A549 (cell line): ENCODE measurements around the gene ATG5. TPM values are rescaled to one million over a fixed set of nuclear protein-coding genes. Genes with fewer than 3 reads are reported as not detected.

Experiments
- ATAC-seq, 2 experiments: fragments of 200-7000 bp in 1 of 2; fragments of >200 bp in 1 of 2; cut with Nextera tagmentation in 1 of 2; cut with Tn5 transposase in 1 of 2; 3 replicates each; pipeline versions ENCODE4 v1.8.0 to v1.9.1; 2018 to 2020; ENCODE audit warnings: mild to moderate bottlenecking in 1 of 2, moderate library complexity in 1 of 2
- CTCF ChIA-PET: fragments of 300-600 bp; sonication (Branson Sonifier 250); formaldehyde crosslinking; extraction: SDS; loops from one replicate; lab custom pipeline; 2021; ENCODE audit warnings: antibody characterized with exemption, inconsistent platforms; lab: Yijun Ruan, JAX
- POLR2A ChIA-PET: fragments of 350-600 bp; formaldehyde crosslinking; extraction: SDS; loops from one replicate; lab custom pipeline; 2021; ENCODE audit warnings: antibody characterized with exemption, inconsistent platforms; lab: Yijun Ruan, JAX
- DNase-seq, 2 experiments: peaks; one replicate each; pipeline versions ENCODE4 v3.0.0 to v3.0.0-alpha.2; 2011 to 2016; ENCODE audit warnings: low read depth in 1 of 2, low spot score in 1 of 2
- FAIRE-seq: peaks from 2 replicates; lab custom pipeline; 2011; peaks lifted over from hg19 to GRCh38; lab: Jason Lieb, UNC
- H3K27ac ChIP-seq, 2 experiments: fragments of >200 bp; sonication (Bioruptor Twin); formaldehyde crosslinking; 3 replicates each; pipeline ENCODE4 v1.5.1; 2016 to 2017
- H3K4me1 ChIP-seq: fragments of >200 bp; sonication (Bioruptor Twin); formaldehyde crosslinking; 3 replicates; pipeline ENCODE4 v1.6.1; 2016
- H3K4me2 ChIP-seq: fragments of >200 bp; sonication (Bioruptor Twin); formaldehyde crosslinking; 3 replicates; pipeline ENCODE4 v1.6.1; 2016
- H3K4me3 ChIP-seq: fragments of >200 bp; sonication (Bioruptor Twin); formaldehyde crosslinking; 3 replicates; pipeline ENCODE4 v1.5.1; 2016
- H3K9me3 ChIP-seq: fragments of >200 bp; sonication (Bioruptor Twin); formaldehyde crosslinking; 3 replicates; pipeline ENCODE4 v1.6.1; 2016
- BCL3 ChIP-seq: fragments of >200 bp; sonication (Bioruptor Twin); formaldehyde crosslinking; IDR thresholded peaks from 3 replicates; pipeline ENCODE4 v1.6.1; 2016
- CBX2 ChIP-seq: fragments of 200-600 bp; sonication (generic); IDR thresholded peaks from 2 replicates; pipeline ENCODE4 v1.6.1; 2016; ENCODE audit warnings: low read depth, mild to moderate bottlenecking, borderline replicate concordance
- CBX8 ChIP-seq: fragments of 200-600 bp; sonication (generic); IDR thresholded peaks from 2 replicates; pipeline ENCODE4 v1.6.1; 2016
- EHF ChIP-seq: fragments of 250-450 bp; sonication (Bioruptor Pico); IDR thresholded peaks from 2 replicates; pipeline ENCODE4 v1.5.0; 2020; ENCODE audit warnings: mild to moderate bottlenecking
- EHMT2 ChIP-seq: fragments of 200-600 bp; sonication (generic); IDR thresholded peaks from 2 replicates; pipeline ENCODE4 v1.6.1; 2016; ENCODE audit warnings: antibody characterized with exemption, low read depth, mild to moderate bottlenecking, moderate library complexity
- ELK1 ChIP-seq: fragments of 150-350 bp; IDR thresholded peaks from 2 replicates; pipeline ENCODE4 v1.6.1; 2014; ENCODE audit warnings: low read depth, mild to moderate bottlenecking, low read length
- EP300 ChIP-seq, 2 experiments: fragments of >200 bp; sonication (Bioruptor Twin); formaldehyde crosslinking; IDR thresholded peaks; 2 replicates in 1 of 2; 3 replicates in 1 of 2; pipeline ENCODE4 v1.6.1; 2016 to 2017
- ESRRA ChIP-seq: fragments of 150-350 bp; IDR thresholded peaks from 2 replicates; pipeline ENCODE4 v1.6.1; 2014; ENCODE audit warnings: mild to moderate bottlenecking, low read length, borderline replicate concordance
- FOSB ChIP-seq: fragments of 250-450 bp; sonication (Bioruptor Pico); IDR thresholded peaks from 2 replicates; pipeline ENCODE4 v1.5.0; 2020; ENCODE audit warnings: mild to moderate bottlenecking, moderate library complexity
- HEYL ChIP-seq: fragments of 250-450 bp; sonication (Bioruptor Pico); IDR thresholded peaks from 2 replicates; pipeline ENCODE4 v1.8.0; 2021; ENCODE audit warnings: mild to moderate bottlenecking, moderate library complexity
- HMGXB4 ChIP-seq: fragments of 250-450 bp; sonication (Bioruptor Pico); IDR thresholded peaks from 2 replicates; pipeline ENCODE4 v1.5.0; 2021; ENCODE audit warnings: mild to moderate bottlenecking, moderate library complexity, borderline replicate concordance
- HOXB13 ChIP-seq: fragments of 250-450 bp; sonication (Bioruptor Pico); IDR thresholded peaks from 2 replicates; pipeline ENCODE4 v1.5.0; 2020; ENCODE audit warnings: low read depth, mild to moderate bottlenecking, moderate library complexity
- JUN ChIP-seq, 2 experiments: fragments of >200 bp; sonication (Bioruptor Twin); formaldehyde crosslinking; IDR thresholded peaks; 2 replicates in 1 of 2; 3 replicates in 1 of 2; pipeline ENCODE4 v1.6.1; 2016 to 2017
- KDM1A ChIP-seq: fragments of 200-600 bp; sonication (generic); IDR thresholded peaks from 2 replicates; pipeline ENCODE4 v1.6.1; 2016; ENCODE audit warnings: low read depth, mild to moderate bottlenecking
- MAFK ChIP-seq: fragments of 450-650 bp; IDR thresholded peaks from 2 replicates; pipeline ENCODE4 v1.6.1; 2014; ENCODE audit not compliant: partially characterized antibody
- MAZ ChIP-seq: fragments of 150-350 bp; IDR thresholded peaks from 2 replicates; pipeline ENCODE4 v1.6.1; 2014; ENCODE audit warnings: antibody characterized with exemption, low read depth, low read length, borderline replicate concordance
- MYC ChIP-seq: IDR thresholded peaks from 2 replicates; pipeline ENCODE4 v1.6.1; 2012; ENCODE audit warnings: mild to moderate bottlenecking, inconsistent platforms, low read length, improper control_type of control experiment, borderline replicate concordance
- NPAS2 ChIP-seq: fragments of 250-450 bp; sonication (Bioruptor Pico); IDR thresholded peaks from 2 replicates; pipeline ENCODE4 v1.8.0; 2022; ENCODE audit warnings: mild to moderate bottlenecking, moderate library complexity, borderline replicate concordance
- PHF8 ChIP-seq: fragments of 200-600 bp; sonication (generic); IDR thresholded peaks from 2 replicates; pipeline ENCODE4 v1.6.1; 2016; ENCODE audit warnings: low read depth, mild to moderate bottlenecking, antibody characterized with exemption, moderate library complexity, borderline replicate concordance
- POLR2A ChIP-seq: IDR thresholded peaks from 2 replicates; pipeline ENCODE4 v1.6.1; 2012; ENCODE audit warnings: mild to moderate bottlenecking, low read length
- RCOR1 ChIP-seq: fragments of 150-350 bp; IDR thresholded peaks from 2 replicates; pipeline ENCODE4 v1.6.1; 2014; ENCODE audit warnings: antibody characterized with exemption, low read length, low read depth
- RNF2 ChIP-seq: fragments of 200-600 bp; sonication (generic); IDR thresholded peaks from 2 replicates; pipeline ENCODE4 v1.6.1; 2016; ENCODE audit warnings: low read depth, mild to moderate bottlenecking, antibody characterized with exemption, moderate library complexity, borderline replicate concordance
- SMC3 ChIP-seq: fragments of >200 bp; sonication (Bioruptor Twin); formaldehyde crosslinking; IDR thresholded peaks from 3 replicates; pipeline ENCODE4 v1.6.1; 2018; ENCODE audit warnings: inconsistent platforms
- SREBF2 ChIP-seq: fragments of 450-650 bp; IDR thresholded peaks from 2 replicates; pipeline ENCODE4 v1.6.1; 2014; ENCODE audit warnings: mild to moderate bottlenecking, moderate library complexity
- TP53 ChIP-seq: fragments of 250-450 bp; sonication (Bioruptor Pico); IDR thresholded peaks from 2 replicates; pipeline ENCODE4 v1.5.0; 2021; ENCODE audit warnings: mild to moderate bottlenecking, moderate library complexity
- ZC3H11A ChIP-seq: fragments of 450-650 bp; IDR thresholded peaks from 2 replicates; pipeline ENCODE4 v1.6.1; 2014; ENCODE audit warnings: antibody characterized with exemption, mild to moderate bottlenecking
- ZFP36 ChIP-seq: fragments of 450-650 bp; IDR thresholded peaks from 2 replicates; pipeline ENCODE4 v1.6.1; 2014; ENCODE audit warnings: borderline replicate concordance; ENCODE audit not compliant: partially characterized antibody
- WGBS: methylation state at CpG from one replicate; pipeline ENCODE4 v1.1.6; 2017; ENCODE audit errors: missing lambda C conversion rate; 5-methylcytosine and 5-hydroxymethylcytosine counted together
- polyA plus RNA-seq, 4 experiments: library from polyadenylated mRNA; depleted of rRNA in 3 of 4; stranded (reverse); fragments of >200 nt; fragmentation: RNase III in 1 of 4; extraction: RNeasy Plus Mini Kit Qiagen cat#74134 plus additional on column Dnase treatment in 1 of 4; gene quantifications; 2 replicates in 3 of 4; 3 replicates in 1 of 4; pipeline ENCODE4 v1.2.3, GENCODE V29; 2011 to 2017
- TF ChIP-seq, protein P1 (sequence below): fragments of >200 bp; sonication (Bioruptor Twin); formaldehyde crosslinking; IDR thresholded peaks from 3 replicates; pipeline ENCODE4 v1.5.1; 2016

The ATG5 gene
- polyA plus RNA-seq, 2 of the 4 experiments (the other 2 are of a cell fraction), result 26.6 to 53.5 TPM

DNA sequence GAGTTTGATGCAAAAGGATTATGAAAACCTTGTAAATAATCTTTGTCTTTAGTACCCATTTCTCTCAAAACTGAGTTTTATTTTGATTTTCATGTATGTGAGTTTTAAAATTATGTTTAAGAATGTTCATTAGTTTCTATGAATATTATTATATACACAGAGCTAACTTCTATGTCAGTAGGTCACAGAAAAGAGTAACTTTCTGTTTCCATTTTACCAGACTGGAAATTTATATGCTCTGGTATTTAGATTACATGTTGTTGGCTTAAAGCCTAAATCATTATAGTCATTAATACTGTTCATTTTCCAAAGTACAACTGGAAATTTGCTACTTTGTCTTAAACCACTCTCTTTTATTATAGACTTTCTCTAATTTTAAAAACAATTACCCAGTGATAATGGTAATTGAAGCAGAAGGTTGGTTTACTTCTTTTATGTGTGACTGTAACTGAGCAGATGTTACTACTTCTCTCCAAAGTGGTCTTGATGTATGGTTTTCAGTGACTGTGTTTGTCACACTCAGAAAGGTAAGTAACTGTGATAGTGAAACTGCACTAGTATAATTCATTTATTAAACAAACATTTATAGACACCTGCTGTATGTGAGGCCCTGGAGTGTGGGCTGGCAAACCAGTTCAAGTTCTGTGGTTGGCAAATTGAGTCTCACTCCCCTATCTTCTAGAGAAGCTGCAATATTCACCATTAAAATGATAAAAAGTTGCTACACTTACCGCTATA, 48.1 kb upstream of the ATG5 start (continued):
- no peak for TF ChIP-seq ZC3H11A
- no peak for TF ChIP-seq HOXB13
- no peak for TF ChIP-seq CBX2
- TF ChIP-seq BCL3, result no peak

DNA sequence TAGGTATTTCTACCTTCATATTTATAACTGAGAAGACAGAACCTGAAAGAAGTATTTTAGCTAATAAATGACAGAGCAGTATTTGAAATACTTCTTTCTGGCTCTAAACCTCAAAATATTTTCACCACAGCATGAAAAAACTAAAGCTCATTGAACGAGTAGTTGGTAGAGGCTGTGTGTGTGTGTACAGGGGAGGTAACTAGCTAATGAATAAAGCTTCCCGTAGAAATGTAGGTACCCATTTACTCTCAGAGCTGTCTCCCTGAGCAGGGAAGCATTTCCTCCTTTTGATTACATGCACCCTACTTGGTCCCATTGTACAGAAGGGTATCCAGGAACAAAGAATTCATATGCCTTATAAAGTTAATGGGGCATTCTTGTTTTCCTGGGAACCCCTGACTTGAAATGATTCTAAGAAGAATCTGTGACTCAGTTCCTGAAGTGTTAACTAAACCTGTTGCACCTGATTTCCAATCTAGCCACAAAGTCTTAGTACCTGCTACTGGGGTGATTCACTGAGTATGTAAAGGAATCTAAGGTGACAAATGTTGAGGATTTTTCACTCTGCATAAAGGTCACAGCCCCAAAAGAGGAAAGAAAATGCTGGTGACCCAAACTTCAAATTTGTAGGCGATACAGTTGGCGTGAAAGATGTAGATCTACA, 47.4 kb upstream of the ATG5 start:
- Histone ChIP-seq H3K4me2 (no peak overlapping the region), H3K9me3 (no peaks in the 10 kb centered on the region), H3K27ac (no peak overlapping the region), H3K4me1 (no peaks in the 10 kb centered on the region), H3K4me3 (no peak overlapping the region)
- FAIRE-seq, result no peak
- POLR2A ChIA-PET, result no interaction called here
- ATAC-seq, result no peak
- DNase-seq, result no peak
- 68% methylated on average over 4 of the region's 4 CpGs for WGBS
- no peak for TF ChIP-seq HMGXB4 (CRISPR knock-in tag)
- no peak for TF ChIP-seq JUN (IDR thresholded peaks at IDR 0.05)
- TF ChIP-seq EHMT2, result no peak
- no peak for TF ChIP-seq EP300 (IDR thresholded peaks at IDR 0.05)
- TF ChIP-seq MYC, result no peak
- TF ChIP-seq ZFP36, result no peak
- TF ChIP-seq BCL3, result no peak
- TF ChIP-seq ELK1, result no peak
- TF ChIP-seq ESRRA, result no peak
- no peak for TF ChIP-seq CBX2
- TF ChIP-seq NPAS2 (CRISPR knock-in tag), result no peak
- TF ChIP-seq CBX8, result no peak
- no peak for TF ChIP-seq FOSB (CRISPR knock-in tag)
- CTCF ChIA-PET, result interaction anchor here (1.1 to 1.2 kb wide), 2 partner anchors 12 to 73 kb away, joined by 3 read pairs; partner anchors contain the start of gene CRYBG1

- whole genome bisulfite sequencing, result 12% methylated on average over 1 of the region's 1 CpG
- Histone ChIP-seq H3K9me3 (no peaks in the 10 kb centered on the region), H3K4me1 (no peaks in the 10 kb centered on the region), H3K4me3 (no peak overlapping the region), H3K4me2 (no peak overlapping the region), H3K27ac (no peak overlapping the region)
- ATAC-seq (no peak), DNase-seq (no peak), FAIRE-seq (no peak)
- ChIA-PET POLR2A (no interaction called here), CTCF (interaction anchor here (1.1 to 2.1 kb wide), 4 partner anchors 10 to 743 kb away, joined by 3 to 15 read pairs (median 3); partner anchors contain the start of gene CRYBG1)
- TF ChIP-seq EHF (CRISPR knock-in tag) (no peak), SMC3 (no peak), POLR2A (no peak), NPAS2 (CRISPR knock-in tag) (no peak), MAFK (no peak), RCOR1 (no peak), RNF2 (no peak), HEYL (CRISPR knock-in tag) (no peak), PHF8 (no peak), EHMT2 (no peak), TP53 (CRISPR knock-in tag) (no peak), MAZ (no peak), KDM1A (no peak), SREBF2 (no peak)
- TF ChIP-seq, protein P1, sequence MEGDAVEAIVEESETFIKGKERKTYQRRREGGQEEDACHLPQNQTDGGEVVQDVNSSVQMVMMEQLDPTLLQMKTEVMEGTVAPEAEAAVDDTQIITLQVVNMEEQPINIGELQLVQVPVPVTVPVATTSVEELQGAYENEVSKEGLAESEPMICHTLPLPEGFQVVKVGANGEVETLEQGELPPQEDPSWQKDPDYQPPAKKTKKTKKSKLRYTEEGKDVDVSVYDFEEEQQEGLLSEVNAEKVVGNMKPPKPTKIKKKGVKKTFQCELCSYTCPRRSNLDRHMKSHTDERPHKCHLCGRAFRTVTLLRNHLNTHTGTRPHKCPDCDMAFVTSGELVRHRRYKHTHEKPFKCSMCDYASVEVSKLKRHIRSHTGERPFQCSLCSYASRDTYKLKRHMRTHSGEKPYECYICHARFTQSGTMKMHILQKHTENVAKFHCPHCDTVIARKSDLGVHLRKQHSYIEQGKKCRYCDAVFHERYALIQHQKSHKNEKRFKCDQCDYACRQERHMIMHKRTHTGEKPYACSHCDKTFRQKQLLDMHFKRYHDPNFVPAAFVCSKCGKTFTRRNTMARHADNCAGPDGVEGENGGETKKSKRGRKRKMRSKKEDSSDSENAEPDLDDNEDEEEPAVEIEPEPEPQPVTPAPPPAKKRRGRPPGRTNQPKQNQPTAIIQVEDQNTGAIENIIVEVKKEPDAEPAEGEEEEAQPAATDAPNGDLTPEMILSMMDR, result no peak
These were observed 45.1 kb upstream of the ATG5 start for GRCh38 chr6:106370639-106371038.
